ENCODE data around the gene LACTBL1. TPM values are rescaled to one million over a fixed set of nuclear protein-coding genes. Genes with fewer than 3 reads are reported as not detected.

The LACTBL1 gene
- total and polyA plus RNA-seq, 2 of the 4 experiments (the other 2 are of a cell fraction) = not detected

- H3K9ac ChIP-seq (ENCODE audit: low read depth, low read length) = no peak overlapping the region
- no peak overlapping the region for H2BK5ac ChIP-seq (ENCODE audit: low read depth, low read length, poor library complexity, severe bottlenecking)
- no peak overlapping the region for H3K56ac ChIP-seq (ENCODE audit: extremely low read depth, insufficient read depth, low read length)
- BruUV-seq (replicated peaks) = no TSS peak
- H4K8ac ChIP-seq (ENCODE audit: low read depth in 2 of 2, low read length in 2 of 2) = no peak overlapping the region
- H4K20me1 ChIP-seq (ENCODE audit: insufficient read depth, low read length) = no peaks in the 10 kb centered on the region
- ChIA-PET CTCF (interaction anchor here (0.7 kb wide), 1 partner anchor 271 kb away, joined by 4 read pairs; no protein-coding TSS in a partner anchor), POLR2A (ENCODE audit: unreplicated experiment) (no interaction called here)
- no peak overlapping the region for H3K4ac ChIP-seq (ENCODE audit: low read depth, low read length)
- H4K5ac ChIP-seq (ENCODE audit: low read depth, low read length) = no peak overlapping the region
- WGBS, 2 experiments (ENCODE audit: extremely low coverage in 2 of 2, insufficient read length in 1 of 2) = no CpG with 5 or more reads among the region's 2 CpGs
- TF ChIP-seq MAZ (IDR thresholded peaks at IDR 0.05; ENCODE audit: borderline replicate concordance, low read depth, low read length) = no peak
- H3K9me1 ChIP-seq (ENCODE audit: insufficient read depth, low read length) = no peaks in the 10 kb centered on the region
- dilution Hi-C loops (cut with HindIII; ENCODE audit: low sequenced_read_pairs, unreplicated experiment) (no loop called here), in situ Hi-C loops (cut with MboI; ENCODE audit: low sequenced_read_pairs) (loop anchor here (25.0 kb wide), 1 partner anchor 499 kb away; no protein-coding TSS in a partner anchor), intact Hi-C loops (cut with micrococcal nuclease) (loop anchor here (10.0 kb wide), 1 partner anchor 512 kb away; no protein-coding TSS in a partner anchor)
- H3K27ac ChIP-seq (ENCODE audit: insufficient read depth, low read length) = no peak overlapping the region
- H2AK5ac ChIP-seq (ENCODE audit: low read depth, low read length) = no peak overlapping the region
- no peak overlapping the region for H3K23ac ChIP-seq (ENCODE audit: low read depth, low read length)
- no peaks in the 10 kb centered on the region for H3K4me1 ChIP-seq (ENCODE audit: control insufficient read depth, insufficient read depth, low read length)
- H2AFZ ChIP-seq (replicated peaks; ENCODE audit: low read length, poor library complexity) = no peak overlapping the region
- no peak overlapping the region for H3K4me2 ChIP-seq (ENCODE audit: low read depth, low read length)
- no peak overlapping the region for H3K18ac ChIP-seq (ENCODE audit: low read depth, low read length)
- H3K36me3 ChIP-seq (ENCODE audit: control insufficient read depth, insufficient read depth, low read length) = no peaks in the 10 kb centered on the region
- H3K27me3 ChIP-seq (ENCODE audit: control insufficient read depth, insufficient read depth, low read length) = peaks cover 37% of the 10 kb centered on the region
- no peak overlapping the region for H2BK120ac ChIP-seq (ENCODE audit: low read depth, low read length)
- no peak overlapping the region for H3K4me3 ChIP-seq (ENCODE audit: insufficient read depth, low read depth, low read length)
- no peak overlapping the region for H4K91ac ChIP-seq (ENCODE audit: insufficient read depth, low read depth, low read length)
- no peak overlapping the region for H2BK15ac ChIP-seq (ENCODE audit: low read depth, low read length)
- H3K14ac ChIP-seq (replicated peaks; ENCODE audit: low read depth, low read length) = no peak overlapping the region
- H2AK9ac ChIP-seq (replicated peaks; ENCODE audit: low read depth, low read length, poor library complexity) = no peak overlapping the region
- no peak overlapping the region for H2BK20ac ChIP-seq (ENCODE audit: low read depth, low read length)
- DNase-seq (no peak), ATAC-seq (ENCODE audit: low read depth) (no peak)
- H3K79me1 ChIP-seq (ENCODE audit: low read depth in 1 of 2, low read length in 2 of 2) = no peaks in the 10 kb centered on the region
- H3K9me3 ChIP-seq (ENCODE audit: control insufficient read depth, insufficient read depth, low read length) = peaks cover 24% of the 10 kb centered on the region
Measured at GRCh38 chr1:22936681-22937080, 36.0 kb downstream of the LACTBL1 start.
